GM23338 (cell line): ENCODE data around the gene GYS2. TPM values are rescaled to one million over a fixed set of nuclear protein-coding genes. Genes with fewer than 3 reads are reported as not detected.

Experiments
- ATAC-seq: fragments of 200-7000 bp; cut with Tn5 transposase; 3 replicates; pipeline ENCODE4 v1.9.1; 2020
- DNase-seq: peaks from one replicate; pipeline ENCODE4 v3.0.0-alpha.2; 2015; ENCODE audit warnings: low spot score
- H2AFZ ChIP-seq: fragments of 200-600 bp; sonication (generic); 2 replicates; pipeline ENCODE4 v1.8.0; 2016; ENCODE audit warnings: antibody characterized with exemption, mild to moderate bottlenecking, moderate library complexity
- H3F3A ChIP-seq: fragments of 200-600 bp; sonication (generic); replicated peaks from 2 replicates; pipeline ENCODE4 v1.8.0; 2017; ENCODE audit warnings: antibody characterized with exemption, mixed run types, low read depth
- H3K27ac ChIP-seq: fragments of 200-600 bp; sonication (generic); 2 replicates; pipeline ENCODE4 v1.6.1; 2016; ENCODE audit warnings: low read depth
- H3K27me3 ChIP-seq: fragments of 200-600 bp; sonication (generic); 2 replicates; pipeline ENCODE4 v1.8.0; 2016; ENCODE audit warnings: mild to moderate bottlenecking, mixed run types, moderate library complexity; ENCODE audit not compliant: insufficient read depth
- H3K36me3 ChIP-seq: fragments of 200-600 bp; sonication (generic); 2 replicates; pipeline ENCODE4 v1.8.0; 2016; ENCODE audit warnings: mild to moderate bottlenecking; ENCODE audit not compliant: insufficient read depth
- H3K4me1 ChIP-seq: fragments of 200-600 bp; sonication (generic); 2 replicates; pipeline ENCODE4 v1.8.0; 2016; ENCODE audit warnings: mild to moderate bottlenecking, moderate library complexity; ENCODE audit not compliant: insufficient read depth
- H3K4me2 ChIP-seq: fragments of 200-600 bp; sonication (generic); 2 replicates; pipeline ENCODE4 v1.7.1; 2017; ENCODE audit warnings: mixed run types
- H3K4me3 ChIP-seq: fragments of 200-600 bp; sonication (generic); 2 replicates; pipeline ENCODE4 v1.6.1; 2016; ENCODE audit warnings: mixed run types
- H3K79me2 ChIP-seq: fragments of 200-600 bp; sonication (generic); replicated peaks from 2 replicates; pipeline ENCODE4 v1.8.0; 2017; ENCODE audit warnings: mild to moderate bottlenecking; ENCODE audit not compliant: insufficient read depth
- H3K9me2 ChIP-seq: fragments of 200-600 bp; sonication (generic); 2 replicates; pipeline ENCODE4 v1.8.0; 2017; ENCODE audit not compliant: insufficient read depth
- H4K20me1 ChIP-seq: fragments of 200-600 bp; sonication (generic); replicated peaks from 2 replicates; pipeline ENCODE4 v1.8.0; 2017; ENCODE audit warnings: mild to moderate bottlenecking; ENCODE audit not compliant: insufficient read depth
- H3K27ac Mint-ChIP-seq: 2 replicates; pipeline ENCODE4 v1.8.0; 2020; ENCODE audit warnings: inconsistent platforms, mild to moderate bottlenecking, moderate library complexity, mixed read lengths
- H3K27me3 Mint-ChIP-seq: 3 replicates; pipeline ENCODE4 v1.8.0; 2022; ENCODE audit warnings: low read depth, mild to moderate bottlenecking, moderate library complexity, mixed read lengths, inconsistent platforms; ENCODE audit not compliant: insufficient read depth, poor library complexity
- H3K36me3 Mint-ChIP-seq: 3 replicates; pipeline ENCODE4 v1.8.0; 2021; ENCODE audit warnings: low read depth, mild to moderate bottlenecking, inconsistent platforms, moderate library complexity, mixed read lengths
- H3K4me1 Mint-ChIP-seq: 3 replicates; pipeline ENCODE4 v1.8.0; 2020; ENCODE audit warnings: mild to moderate bottlenecking, inconsistent platforms, mixed read lengths
- H3K4me3 Mint-ChIP-seq: 3 replicates; pipeline ENCODE4 v1.8.0; 2021; ENCODE audit warnings: moderate library complexity, mild to moderate bottlenecking, inconsistent platforms, mixed read lengths
- H3K9me3 Mint-ChIP-seq: 3 replicates; pipeline ENCODE4 v1.8.0; 2020; ENCODE audit warnings: moderate library complexity, mild to moderate bottlenecking, inconsistent platforms, mixed read lengths
- CREB1 ChIP-seq: fragments of 250-450 bp; sonication (Bioruptor Pico); IDR thresholded peaks from 2 replicates; pipeline ENCODE4 v1.5.0; 2020; ENCODE audit warnings: low read depth, mild to moderate bottlenecking, moderate library complexity
- ETS1 ChIP-seq: IDR thresholded peaks from 2 replicates; pipeline ENCODE4 v1.6.1; 2016; ENCODE audit warnings: antibody characterized with exemption
- EZH2 ChIP-seq: fragments of 200-600 bp; sonication (generic); IDR thresholded peaks from one replicate; pipeline ENCODE4 v1.8.0; 2017; ENCODE audit warnings: antibody characterized with exemption, mild to moderate bottlenecking, low read depth; ENCODE audit not compliant: unreplicated experiment
- EZH2phosphoT487 ChIP-seq: fragments of 200-600 bp; sonication (generic); IDR thresholded peaks from one replicate; pipeline ENCODE4 v1.8.1; 2018; ENCODE audit warnings: antibody characterized with exemption; ENCODE audit not compliant: unreplicated experiment
- JUNB ChIP-seq: IDR thresholded peaks from one replicate; pipeline ENCODE4 v1.6.1; 2016; ENCODE audit warnings: antibody characterized with exemption; ENCODE audit not compliant: unreplicated experiment
- REST ChIP-seq: IDR thresholded peaks from one replicate; pipeline ENCODE4 v1.6.1; 2018; ENCODE audit warnings: antibody characterized with exemption; ENCODE audit not compliant: unreplicated experiment
- STAT1 ChIP-seq: IDR thresholded peaks from one replicate; pipeline ENCODE4 v1.6.1; 2016; ENCODE audit warnings: antibody characterized with exemption; ENCODE audit not compliant: unreplicated experiment
- ZNF114 ChIP-seq: fragments of 250-450 bp; sonication (Bioruptor Pico); IDR thresholded peaks from 2 replicates; pipeline ENCODE4 v1.5.0; 2020; ENCODE audit warnings: mild to moderate bottlenecking, moderate library complexity
- polyA plus RNA-seq: library from polyadenylated mRNA; unstranded; fragments of >200 nt; fragmentation: Nextera tagmentation; extraction: Ambion mirVana; gene quantifications from 2 replicates; pipeline ENCODE4 v1.2.1, GENCODE V29; 2016
- total RNA-seq: library from RNA; depleted of rRNA; stranded (reverse); fragments of >200 nt; shearing (Covaris generic); gene quantifications from 2 replicates; pipeline ENCODE4 v1.2.3, GENCODE V29; 2014

Gene GYS2
- total and polyA plus RNA-seq, 2 experiments from 2014 or later, result not detected

DNA sequence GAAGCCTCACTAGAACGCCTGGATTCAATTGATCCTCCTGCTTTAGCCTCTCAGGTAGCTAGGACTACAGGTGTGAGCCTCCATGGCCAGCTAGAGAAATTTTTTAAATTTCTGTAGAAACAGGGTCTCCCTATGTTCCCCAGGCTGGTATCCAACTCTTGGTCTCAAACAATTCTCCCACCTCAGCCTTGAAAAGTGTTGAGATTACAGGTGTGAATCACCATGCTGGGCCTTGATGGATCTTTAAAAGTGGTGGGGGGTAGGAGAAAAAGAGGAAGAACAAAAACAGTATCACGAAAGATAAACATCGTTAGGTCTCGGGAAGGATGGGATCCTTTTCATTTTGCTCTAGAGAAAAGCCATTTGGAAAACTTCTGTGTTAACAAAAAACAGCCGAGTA is 4.5 kb downstream of the GYS2 start (continued):
- no peak for TF ChIP-seq REST
- TF ChIP-seq JUNB, result no peak

- Histone ChIP-seq H2AFZ (no peak overlapping the region), H3K79me2 (no peaks in the 10 kb centered on the region), H3K9me2 (no peaks in the 10 kb centered on the region), H3F3A (no peaks in the 10 kb centered on the region), H3K4me2 (no peak overlapping the region), H3K4me3 (no peak overlapping the region), H3K4me1 (peaks cover 14% of the 10 kb centered on the region), H3K36me3 (no peaks in the 10 kb centered on the region), H4K20me1 (no peaks in the 10 kb centered on the region), H3K27ac (no peak overlapping the region), H3K27me3 (no peaks in the 10 kb centered on the region)
- Mint-ChIP-seq H3K27ac (no peak overlapping the region), H3K4me1 (peaks cover 17% of the 10 kb centered on the region), H3K27me3 (no peaks in the 10 kb centered on the region), H3K36me3 (no peaks in the 10 kb centered on the region), H3K4me3 (no peak overlapping the region), H3K9me3 (no peaks in the 10 kb centered on the region)
- no peak for TF ChIP-seq ZNF114
- no peak for TF ChIP-seq CREB1 (CRISPR knock-in tag)
- no peak for TF ChIP-seq REST
- no peak for TF ChIP-seq JUNB
- TF ChIP-seq EZH2, result no peak
- no peak for TF ChIP-seq ETS1
- TF ChIP-seq STAT1, result no peak
- TF ChIP-seq EZH2phosphoT487, result no peak
- ATAC-seq (no peak), DNase-seq (no peak)
These were observed 5.3 kb downstream of the GYS2 start for GRCh38 chr12:21599143-21599999.
